Left lung (tissue), 10 donors: ENCODE data around the gene APOBEC3A. TPM values are rescaled to one million over a fixed set of nuclear protein-coding genes. Genes with fewer than 3 reads are reported as not detected.
"Not testable (repeated sequence)": the region's sequence is repeated elsewhere in the genome, so short reads cannot be mapped to it uniquely, and the experiment has no call there.

Source experiments
- ATAC-seq: fragments of 200-7000 bp; cut with Tn5 transposase; one replicate; pipeline ENCODE4 v1.9.1; 2020; ENCODE audit warnings: moderate library complexity
- DNase-seq, 4 donors: peaks; one replicate each; pipeline ENCODE4 v3.0.0-alpha.2; 2013 to 2020
- H3K27ac ChIP-seq, 2 donors: fragments of 200-600 bp; sonication (generic) in 1 of 2; one replicate each; pipeline versions ENCODE4 v1.5.0 to v1.8.0; 2020 to 2021
- H3K27me3 ChIP-seq, 2 donors: fragments of 200-600 bp; sonication (generic) in 1 of 2; one replicate each; pipeline versions ENCODE4 v1.5.0 to v1.8.0; 2020 to 2021
- H3K36me3 ChIP-seq, 2 donors: fragments of 200-600 bp; sonication (generic) in 1 of 2; one replicate each; pipeline versions ENCODE4 v1.5.0 to v1.8.0; 2020 to 2021
- H3K4me1 ChIP-seq, 2 donors: fragments of 200-600 bp; one replicate each; pipeline ENCODE4 v1.8.0; 2021
- H3K4me3 ChIP-seq, 2 donors: fragments of 200-600 bp; sonication (generic) in 1 of 2; one replicate each; pipeline versions ENCODE4 v1.5.0 to v1.8.0; 2020 to 2021; ENCODE audit warnings: mild to moderate bottlenecking in 1 of 2
- H3K9me3 ChIP-seq, 2 donors: fragments of 200-600 bp; sonication (generic) in 1 of 2; one replicate each; pipeline versions ENCODE4 v1.5.0 to v1.8.0; 2020 to 2021
- intact Hi-C, 2 donors: fragments of 100-400 bp; cut with DNase I; formaldehyde crosslinking; loops; one replicate each; pipeline versions ENCODE4 v1.11.2 to v1.14.2; 2022
- polyA plus RNA-seq, 6 donors: library from polyadenylated mRNA; unstranded; fragments of 120-200 nt; gene quantifications; one replicate each; pipeline ENCODE4 v1.2.1, GENCODE V29; 2013; ENCODE audit not compliant: insufficient read length in 6 of 6
- total RNA-seq, 2 donors: library from RNA; stranded (reverse); fragmentation: NEBNext Ultra II Directional; extraction: Animal tissue kit (Norgen Biotek cat#: 25700); gene quantifications; one replicate each; pipeline ENCODE4 v1.2.1, GENCODE V29; 2021
- TF ChIP-seq, protein P1 (sequence below), 2 donors: fragments of 200-600 bp; sonication (generic) in 1 of 2; IDR thresholded peaks; one replicate each; pipeline versions ENCODE4 v1.5.0 to v1.8.0; 2021; ENCODE audit warnings: antibody characterized with exemption in 2 of 2
- donor health status: DM: no; HTN: yes; CAD: no.
- donor health status: DM: no; HTN: no; CAD: no.

Gene APOBEC3A
- total and polyA plus RNA-seq, 8 donors = 0.38 to 25.5 (median 0.52) TPM; not detected in 3

- H3K4me1 ChIP-seq = peaks cover 1 to 9% of the 10 kb centered on the region in 2 donors
- H3K4me3 ChIP-seq = no peak overlapping the region
- TF ChIP-seq, protein P1, sequence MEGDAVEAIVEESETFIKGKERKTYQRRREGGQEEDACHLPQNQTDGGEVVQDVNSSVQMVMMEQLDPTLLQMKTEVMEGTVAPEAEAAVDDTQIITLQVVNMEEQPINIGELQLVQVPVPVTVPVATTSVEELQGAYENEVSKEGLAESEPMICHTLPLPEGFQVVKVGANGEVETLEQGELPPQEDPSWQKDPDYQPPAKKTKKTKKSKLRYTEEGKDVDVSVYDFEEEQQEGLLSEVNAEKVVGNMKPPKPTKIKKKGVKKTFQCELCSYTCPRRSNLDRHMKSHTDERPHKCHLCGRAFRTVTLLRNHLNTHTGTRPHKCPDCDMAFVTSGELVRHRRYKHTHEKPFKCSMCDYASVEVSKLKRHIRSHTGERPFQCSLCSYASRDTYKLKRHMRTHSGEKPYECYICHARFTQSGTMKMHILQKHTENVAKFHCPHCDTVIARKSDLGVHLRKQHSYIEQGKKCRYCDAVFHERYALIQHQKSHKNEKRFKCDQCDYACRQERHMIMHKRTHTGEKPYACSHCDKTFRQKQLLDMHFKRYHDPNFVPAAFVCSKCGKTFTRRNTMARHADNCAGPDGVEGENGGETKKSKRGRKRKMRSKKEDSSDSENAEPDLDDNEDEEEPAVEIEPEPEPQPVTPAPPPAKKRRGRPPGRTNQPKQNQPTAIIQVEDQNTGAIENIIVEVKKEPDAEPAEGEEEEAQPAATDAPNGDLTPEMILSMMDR (IDR thresholded peaks at IDR 0.05) = no peak
- DNase-seq = no peak
- no peaks in the 10 kb centered on the region for H3K27me3 ChIP-seq
- no peak for ATAC-seq
- no peak overlapping the region for H3K27ac ChIP-seq
- no peaks in the 10 kb centered on the region for H3K9me3 ChIP-seq
- no peaks in the 10 kb centered on the region for H3K36me3 ChIP-seq
- intact Hi-C loops = no loop called here
Measured at GRCh38 chr22:38986629-38987028, 29.2 kb downstream of the APOBEC3A start.

DNA sequence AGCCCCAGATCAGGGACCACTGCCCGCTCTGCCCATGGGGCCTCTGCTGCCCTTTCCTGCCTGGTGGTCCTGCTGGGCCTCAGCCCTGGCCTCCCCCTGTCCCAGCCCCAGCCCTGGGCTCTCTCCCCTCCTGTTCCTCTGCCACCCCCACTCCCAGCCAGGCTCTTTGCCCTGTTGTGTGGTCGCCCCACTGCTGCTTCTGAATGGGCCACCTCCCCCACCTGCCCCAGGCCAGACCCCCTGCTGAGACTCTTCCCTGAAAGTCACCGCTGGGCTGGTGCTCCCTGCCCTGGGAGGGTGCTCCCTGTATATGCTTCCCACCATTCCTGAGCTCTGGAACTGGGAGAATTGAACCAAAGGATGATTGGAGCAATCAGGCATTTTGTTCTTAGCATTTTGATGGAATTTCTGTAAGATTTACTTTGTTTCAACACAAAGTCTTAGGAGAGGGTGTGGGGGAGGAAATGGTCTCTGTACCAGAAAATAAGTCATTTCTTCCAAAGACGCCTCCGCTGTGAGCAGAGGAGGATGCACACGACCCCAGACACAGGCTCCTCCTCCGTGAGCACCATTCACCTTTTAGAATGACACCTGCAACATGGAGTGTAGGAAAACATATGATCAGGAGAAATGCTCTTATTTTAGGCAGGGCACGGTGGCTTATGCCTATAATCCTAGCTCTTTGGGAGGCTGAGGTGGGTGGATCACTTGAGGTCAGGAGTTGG is 29.9 kb downstream of the APOBEC3A start:
- no peaks in the 10 kb centered on the region for H3K9me3 ChIP-seq
- H3K4me1 ChIP-seq = peaks cover 0 to 6% of the 10 kb centered on the region in 2 donors
- no peak for DNase-seq
- no peaks in the 10 kb centered on the region for H3K27me3 ChIP-seq
- TF ChIP-seq, protein P1 (IDR thresholded peaks at IDR 0.05) = no peak
- H3K27ac ChIP-seq = no peak overlapping the region
- H3K36me3 ChIP-seq = no peaks in the 10 kb centered on the region
- no peak overlapping the region for H3K4me3 ChIP-seq
- intact Hi-C loops = no loop called here
- no peak for ATAC-seq

GRCh38 chr22:38989466-38989865 is 32.1 kb downstream of the APOBEC3A start:
- intact Hi-C loops = no loop called here
- Histone ChIP-seq H3K27ac (no peak overlapping the region), H3K9me3 (no peaks in the 10 kb centered on the region), H3K36me3 (no peaks in the 10 kb centered on the region), H3K4me1 (no peaks in the 10 kb centered on the region), H3K27me3 (peaks cover 0 to 6% of the 10 kb centered on the region in 2 donors), H3K4me3 (no peak overlapping the region)
- DNase-seq = no peak
- TF ChIP-seq, protein P1 (IDR thresholded peaks at IDR 0.05) = no peak
- ATAC-seq = no peak

- H3K36me3 ChIP-seq, H3K9me3 ChIP-seq, H3K4me1 ChIP-seq, H3K27ac ChIP-seq, intact Hi-C loops, DNase-seq, H3K4me3 ChIP-seq: not testable (repeated sequence)
- peak; percentile 65 for ATAC-seq
- H3K27me3 ChIP-seq = peaks cover 0 to 30% of the 10 kb centered on the region in 2 donors
Measured at GRCh38 chr22:38992871-38993371, 35.5 kb downstream of the APOBEC3A start.

GRCh38 chr22:38996105-38996504 is 38.7 kb downstream of the APOBEC3A start:
- ATAC-seq = no peak
- H3K27ac ChIP-seq = no peak overlapping the region
- no peak for DNase-seq
- intact Hi-C loops = no loop called here
- no peaks in the 10 kb centered on the region for H3K36me3 ChIP-seq
- H3K4me1 ChIP-seq = no peaks in the 10 kb centered on the region
- no peak overlapping the region for H3K4me3 ChIP-seq
- TF ChIP-seq, protein P1 (IDR thresholded peaks at IDR 0.05) = no peak
- H3K27me3 ChIP-seq = peaks cover 0 to 46% of the 10 kb centered on the region in 2 donors
- H3K9me3 ChIP-seq = peaks cover 0 to 4% of the 10 kb centered on the region in 2 donors
